HepG2 (cell line): ENCODE results near the gene PANK2. TPM values are rescaled to one million over a fixed set of nuclear protein-coding genes. Genes with fewer than 3 reads are reported as not detected.

ENCODE experiments used
- ATAC-seq: fragments of 200-7000 bp; cut with Tn5 transposase; 3 replicates; pipeline ENCODE4 v1.9.1; 2020; ENCODE audit warnings: mild to moderate bottlenecking, moderate library complexity
- BruUV-seq: library from RNA; stranded (reverse); fragments of 400-500 nt; replicated peaks from 2 replicates; lab custom pipeline; 2021; lab: Mats Ljungman, UMichigan
- CTCF ChIA-PET: fragments of 300-600 bp; formaldehyde crosslinking; extraction: SDS; loops from one replicate; lab custom pipeline; 2021; ENCODE audit warnings: low total read pairs, inconsistent platforms, low intra/inter-chr PET ratio; lab: Yijun Ruan, JAX
- POLR2A ChIA-PET: fragments of 350-600 bp; sonication (Branson Sonifier 250); formaldehyde crosslinking; loops from one replicate; lab custom pipeline; 2020; ENCODE audit warnings: antibody characterized with exemption, inconsistent platforms; lab: Yijun Ruan, JAX
- DNase-seq: peaks from one replicate; pipeline ENCODE4 v3.0.0-alpha.2; 2015; ENCODE audit warnings: low spot score
- FAIRE-seq: peaks from 3 replicates; lab custom pipeline; 2011; peaks lifted over from hg19 to GRCh38; lab: Jason Lieb, UNC
- H2AFZ ChIP-seq: one replicate; pipeline ENCODE4 v1.6.1; 2011; ENCODE audit warnings: low read length, inconsistent platforms
- H3K27ac ChIP-seq: fragments of 300-600 bp; 3 replicates; pipeline ENCODE4 v1.8.0; 2011; ENCODE audit warnings: mixed run types, mild to moderate bottlenecking, mixed read lengths, low read length, inconsistent platforms; ENCODE audit not compliant: insufficient read depth; ENCODE audit errors: extremely low read length
- H3K27me3 ChIP-seq, 2 experiments: fragments of 200-600 bp in 1 of 2; 2 replicates in 1 of 2; 3 replicates in 1 of 2; pipeline versions ENCODE4 v1.6.0 to v1.8.0; 2011; ENCODE audit warnings: low read length in 2 of 2, mild to moderate bottlenecking in 2 of 2, moderate library complexity in 2 of 2, inconsistent platforms in 1 of 2; ENCODE audit not compliant: insufficient read depth in 2 of 2, control insufficient read depth in 1 of 2
- H3K36me3 ChIP-seq, 2 experiments: fragments of 200-600 bp in 1 of 2; replicated peaks in 1 of 2; 2 replicates in 1 of 2; 3 replicates in 1 of 2; pipeline versions ENCODE4 v1.5.1 to v1.8.0; 2011; ENCODE audit warnings: low read length in 2 of 2, inconsistent platforms in 1 of 2; ENCODE audit not compliant: insufficient read depth in 2 of 2, control insufficient read depth in 1 of 2
- H3K4me1 ChIP-seq: 2 replicates; pipeline ENCODE4 v1.5.1; 2012; ENCODE audit warnings: low read length, inconsistent platforms; ENCODE audit not compliant: insufficient read depth
- H3K4me2 ChIP-seq: 2 replicates; pipeline ENCODE4 v1.6.0; 2011; ENCODE audit warnings: low read depth, low read length, inconsistent platforms
- H3K4me3 ChIP-seq, 3 experiments: fragments of 200-600 bp in 1 of 3; sonication (generic), shearing (Covaris generic) in 1 of 3; replicated peaks in 1 of 3; 2 replicates each; pipeline ENCODE4 v1.5.1; 2011 to 2016; ENCODE audit warnings: low read length in 3 of 3, inconsistent platforms in 2 of 3, low read depth in 2 of 3, mild to moderate bottlenecking in 2 of 3, control low read depth in 1 of 3, mixed read lengths in 1 of 3; ENCODE audit not compliant: insufficient read depth in 1 of 3
- H3K79me2 ChIP-seq: one replicate; pipeline ENCODE4 v1.6.1; 2011; ENCODE audit warnings: low read length, inconsistent platforms; ENCODE audit not compliant: insufficient read depth
- H3K9ac ChIP-seq: 2 replicates; pipeline ENCODE4 v1.6.0; 2011; ENCODE audit warnings: mild to moderate bottlenecking, low read depth, low read length, inconsistent platforms; ENCODE audit not compliant: insufficient read depth
- H3K9me3 ChIP-seq: 2 replicates; pipeline ENCODE4 v1.5.1; 2012; ENCODE audit warnings: mild to moderate bottlenecking, low read length
- H4K20me1 ChIP-seq: 2 replicates; pipeline ENCODE4 v1.6.0; 2011; ENCODE audit warnings: inconsistent platforms, mild to moderate bottlenecking, low read length, moderate library complexity; ENCODE audit not compliant: insufficient read depth
- HMGXB3 ChIP-seq: sonication (generic); formaldehyde crosslinking; IDR thresholded peaks from 2 replicates; pipeline ENCODE4 v1.4.0; 2020; ENCODE audit warnings: missing genetic modification reagents, borderline replicate concordance
- PCBP2 ChIP-seq: fragments of 200-400 bp; formaldehyde crosslinking; optimal IDR thresholded peaks from 2 replicates; pipeline ENCODE3; 2018; ENCODE audit warnings: low read length, low read depth; ENCODE audit not compliant: poor library complexity, severe bottlenecking
- RBM22 ChIP-seq: fragments of 200-400 bp; formaldehyde crosslinking; optimal IDR thresholded peaks from 2 replicates; pipeline ENCODE3; 2017; ENCODE audit warnings: mild to moderate bottlenecking, low read length, moderate library complexity
- SP1 ChIP-seq, 2 experiments: fragments of 450-650 bp in 1 of 2; sonication (generic) in 1 of 2; formaldehyde crosslinking in 1 of 2; IDR thresholded peaks; 2 replicates each; pipeline versions ENCODE4 v1.4.0 to v1.6.1; 2016 to 2020; ENCODE audit warnings: missing genetic modification reagents in 1 of 2
- ZNF550 ChIP-seq: sonication (generic); formaldehyde crosslinking; IDR thresholded peaks from 2 replicates; pipeline ENCODE4 v1.4.0; 2020; ENCODE audit warnings: mild to moderate bottlenecking, missing genetic modification reagents, borderline replicate concordance
- WGBS: methylation state at CpG from one replicate; pipeline ENCODE4 v1.1.6; 2017; ENCODE audit warnings: low lambda C conversion rate; 5-methylcytosine and 5-hydroxymethylcytosine counted together
- in situ Hi-C: cut with HindIII; loops from 2 replicates; pipeline ENCODE4 v1.10.0; 2017; ENCODE audit warnings: low pct_unique_long_range_greater_than_20kb; ENCODE audit not compliant: extremely low pct_ligation_motif_present
- intact Hi-C: fragments of 100-400 bp; cut with micrococcal nuclease; formaldehyde crosslinking; loops from one replicate; pipeline ENCODE4 v1.10.0; 2022; ENCODE audit not compliant: unreplicated experiment
- polyA plus RNA-seq, 8 experiments: library from polyadenylated mRNA; depleted of rRNA in 3 of 8; stranded (reverse) in 7 of 8; unstranded in 1 of 8; fragments of >200 nt; fragmentation: Illumina TruSeq in 4 of 8; extraction: Trizol in 4 of 8; gene quantifications; 2 replicates each; pipeline versions ENCODE4 v1.2.1 to v1.2.3, GENCODE V29; 2011 to 2016; ENCODE audit warnings: low read depth in 4 of 8, missing spikeins in 1 of 8, mixed read lengths in 1 of 8; ENCODE audit not compliant: insufficient read depth in 1 of 8
- total RNA-seq, 5 experiments: library from RNA; depleted of rRNA; stranded (reverse); fragments of >200 nt; fragmentation: Illumina TruSeq; extraction: Trizol; gene quantifications; 2 replicates each; pipeline ENCODE4 v1.2.3, GENCODE V29; 2016; ENCODE audit warnings: low read depth in 1 of 5

Gene PANK2
- total and polyA plus RNA-seq, 2 of the 13 experiments (the other 11 are each of a cell fraction or from before 2014, with no cell fraction given) = 39.2 to 123 TPM

DNA sequence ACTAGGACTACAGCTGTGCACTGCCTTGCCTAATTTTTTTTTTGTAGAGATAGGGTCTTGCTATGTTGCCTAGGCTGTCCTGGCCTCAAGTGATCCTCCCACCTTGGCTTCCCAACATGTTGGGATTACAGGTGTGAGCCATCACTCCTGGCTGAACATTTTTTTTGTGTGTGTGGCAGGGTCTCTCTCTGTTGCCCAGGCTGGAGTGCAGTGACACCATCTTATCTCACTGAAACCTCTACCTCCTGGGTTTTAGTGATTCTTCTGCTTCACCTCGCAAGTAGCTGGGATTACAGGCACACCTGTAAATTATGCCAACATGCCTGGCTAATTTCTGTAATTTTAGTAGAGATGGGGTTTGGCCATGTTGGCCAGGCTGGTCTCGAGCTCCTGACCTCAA lies 25.3 kb downstream of the PANK2 start:
- H3K27ac ChIP-seq = peak overlapping the region; percentile 6
- no peak overlapping the region for H3K4me2 ChIP-seq
- peaks cover 72% of the 10 kb centered on the region for H3K79me2 ChIP-seq
- H3K9ac ChIP-seq = no peak overlapping the region
- no peaks in the 10 kb centered on the region for H3K4me1 ChIP-seq
- H3K27me3 ChIP-seq = no peaks in the 10 kb centered on the region
- BruUV-seq = no TSS peak
- no peak for ATAC-seq
- in situ Hi-C loops = no loop called here
- ChIA-PET CTCF (no interaction called here), POLR2A (no interaction called here)
- TF ChIP-seq HMGXB3 (no peak), ZNF550 (CRISPR knock-in tag) (0 out of 2 replicates have a peak, but pooled peaks have one; percentile 74), PCBP2 (no peak), SP1 (IDR thresholded peaks at IDR 0.05) (no peak), SP1 (CRISPR knock-in tag; IDR thresholded peaks at IDR 0.05) (no peak), RBM22 (peak; percentile 83)
- H4K20me1 ChIP-seq = no peaks in the 10 kb centered on the region
- H2AFZ ChIP-seq = no peak overlapping the region
- no peak for FAIRE-seq
- H3K9me3 ChIP-seq = no peaks in the 10 kb centered on the region
- H3K4me3 ChIP-seq = no peak overlapping the region
- WGBS = 97% methylated on average over 2 of the region's 2 CpGs
- peaks cover 36 to 86% of the 10 kb centered on the region in 2 experiments for H3K36me3 ChIP-seq
- DNase-seq = no peak
- intact Hi-C loops = no loop called here
